Coronary artery (tissue), 2 donors: ENCODE measurements around the gene MAL.

ENCODE experiments used
- DNase-seq: peaks from one replicate; pipeline ENCODE4 v3.0.0-alpha.2; 2017; ENCODE audit warnings: low spot score
- H3K27ac ChIP-seq, 2 donors: fragments of 200-600 bp; sonication (generic); one replicate each; pipeline ENCODE4 v1.5.1; 2016 to 2019
- H3K4me3 ChIP-seq: fragments of 200-600 bp; sonication (generic); 2 replicates; pipeline ENCODE4 v1.5.1; 2016; ENCODE audit warnings: mild to moderate bottlenecking, moderate library complexity
- CTCF ChIP-seq: fragments of 200-600 bp; sonication (generic); IDR thresholded peaks from one replicate; pipeline ENCODE4 v1.5.1; 2019; ENCODE audit warnings: antibody characterized with exemption

Gene MAL

GRCh38 chr2:95016616-95017015 lies 8.9 kb upstream of the MAL start:
- no peak for DNase-seq
- no peak for TF ChIP-seq CTCF
- H3K4me3 ChIP-seq = no peak overlapping the region
- no peak overlapping the region for H3K27ac ChIP-seq

- Histone ChIP-seq H3K27ac (no peak overlapping the region), H3K4me3 (no peak overlapping the region)
- TF ChIP-seq CTCF = no peak
- DNase-seq = no peak
These were observed 8.4 kb upstream of the MAL start for GRCh38 chr2:95017071-95017501.

- no peak for DNase-seq
- H3K27ac ChIP-seq = no peak overlapping the region
- no peak overlapping the region for H3K4me3 ChIP-seq
- TF ChIP-seq CTCF = no peak
These were observed 7.7 kb upstream of the MAL start for GRCh38 chr2:95017836-95018235.

- Histone ChIP-seq H3K4me3 (no peak overlapping the region), H3K27ac (no peak overlapping the region)
- no peak for TF ChIP-seq CTCF
- no peak for DNase-seq
These were observed 7.2 kb upstream of the MAL start for GRCh38 chr2:95018301-95018700.

- Histone ChIP-seq H3K4me3 (no peak overlapping the region), H3K27ac (no peak overlapping the region)
- TF ChIP-seq CTCF = no peak
- DNase-seq = no peak
These were observed 6.5 kb upstream of the MAL start for GRCh38 chr2:95018861-95019550.

- no peak overlapping the region for H3K4me3 ChIP-seq
- H3K27ac ChIP-seq = no peak overlapping the region
- no peak for TF ChIP-seq CTCF
- DNase-seq = no peak
These were observed 5.9 kb upstream of the MAL start for GRCh38 chr2:95019572-95019971.

GRCh38 chr2:95020275-95021022 lies 5.1 kb upstream of the MAL start:
- TF ChIP-seq CTCF = no peak
- no peak overlapping the region for H3K27ac ChIP-seq
- DNase-seq = no peak
- no peak overlapping the region for H3K4me3 ChIP-seq
